Adrenal gland (tissue), 5 donors: ENCODE measurements around the gene NARF.

Source experiments
- POLR2A ChIP-seq, 2 donors: fragments of 450-650 bp; IDR thresholded peaks; one replicate each; pipeline ENCODE4 v1.6.1; 2017; ENCODE audit warnings: antibody characterized with exemption in 2 of 2, mild to moderate bottlenecking in 2 of 2, moderate library complexity in 1 of 2
- TF ChIP-seq, protein P1 (sequence below), 6 experiments: fragments of 450-650 bp in 4 of 6; fragments of 200-600 bp in 2 of 6; sonication (generic) in 1 of 6; IDR thresholded peaks; 1 replicate in 5 of 6; 2 replicates in 1 of 6; pipeline versions ENCODE4 v1.5.1 to v1.8.0; 2016 to 2021; ENCODE audit warnings: antibody characterized with exemption in 6 of 6, mild to moderate bottlenecking in 2 of 6, moderate library complexity in 1 of 6
- donor health status: DM: no; HTN: no; CAD: no.

DNA sequence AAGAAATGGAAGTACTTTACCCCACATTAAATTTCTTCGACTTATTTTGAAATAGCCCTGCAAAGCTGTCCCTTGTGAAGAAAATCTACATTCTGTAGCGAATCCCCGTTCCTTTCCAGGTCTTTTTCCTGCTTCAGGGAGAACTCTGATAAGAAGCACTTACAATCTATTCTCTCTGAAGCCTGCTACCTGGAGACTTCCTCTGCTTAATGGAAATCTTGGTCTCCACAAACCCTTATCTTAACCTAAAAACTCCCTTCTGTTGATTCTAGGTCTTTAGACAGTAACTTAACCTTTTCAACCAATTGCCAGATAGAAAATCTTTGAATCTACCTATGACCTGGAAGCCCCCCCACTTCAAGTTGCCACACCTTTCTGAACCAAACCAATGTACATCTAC, 6.4 kb upstream of the NARF start:
- TF ChIP-seq, protein P1, sequence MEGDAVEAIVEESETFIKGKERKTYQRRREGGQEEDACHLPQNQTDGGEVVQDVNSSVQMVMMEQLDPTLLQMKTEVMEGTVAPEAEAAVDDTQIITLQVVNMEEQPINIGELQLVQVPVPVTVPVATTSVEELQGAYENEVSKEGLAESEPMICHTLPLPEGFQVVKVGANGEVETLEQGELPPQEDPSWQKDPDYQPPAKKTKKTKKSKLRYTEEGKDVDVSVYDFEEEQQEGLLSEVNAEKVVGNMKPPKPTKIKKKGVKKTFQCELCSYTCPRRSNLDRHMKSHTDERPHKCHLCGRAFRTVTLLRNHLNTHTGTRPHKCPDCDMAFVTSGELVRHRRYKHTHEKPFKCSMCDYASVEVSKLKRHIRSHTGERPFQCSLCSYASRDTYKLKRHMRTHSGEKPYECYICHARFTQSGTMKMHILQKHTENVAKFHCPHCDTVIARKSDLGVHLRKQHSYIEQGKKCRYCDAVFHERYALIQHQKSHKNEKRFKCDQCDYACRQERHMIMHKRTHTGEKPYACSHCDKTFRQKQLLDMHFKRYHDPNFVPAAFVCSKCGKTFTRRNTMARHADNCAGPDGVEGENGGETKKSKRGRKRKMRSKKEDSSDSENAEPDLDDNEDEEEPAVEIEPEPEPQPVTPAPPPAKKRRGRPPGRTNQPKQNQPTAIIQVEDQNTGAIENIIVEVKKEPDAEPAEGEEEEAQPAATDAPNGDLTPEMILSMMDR (IDR thresholded peaks at IDR 0.05), result no peak
- no peak for TF ChIP-seq POLR2A (IDR thresholded peaks at IDR 0.05)
